ENCODE measurements around the gene NR2F6.
"Not testable (repeated sequence)": the region's sequence is repeated elsewhere in the genome, so short reads cannot be mapped to it uniquely, and the experiment has no call there.

The NR2F6 gene

DNA sequence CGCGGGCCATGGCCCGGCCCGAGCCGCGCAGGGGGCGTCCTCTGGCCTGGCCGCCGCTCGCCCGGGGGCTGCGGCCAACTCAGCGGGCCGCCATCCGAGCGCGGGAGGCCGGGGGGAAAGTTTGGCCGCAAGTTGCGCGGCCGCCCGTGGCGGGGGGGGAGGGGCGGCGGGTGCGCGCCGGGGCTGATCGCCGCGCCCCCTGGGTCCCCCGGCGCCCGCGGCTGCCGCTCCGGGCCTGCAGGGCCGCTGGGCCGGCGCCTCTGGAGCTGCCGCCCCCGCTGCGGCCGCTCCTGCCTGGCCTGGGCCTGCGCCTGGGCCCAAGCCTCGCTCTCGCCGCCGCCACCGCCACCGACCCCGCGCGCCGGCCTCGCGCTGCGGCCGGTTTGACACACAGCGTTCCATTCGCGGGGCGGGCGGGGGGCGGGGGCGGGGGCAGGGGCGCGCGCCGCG, at the start of gene NR2F6:
NR2F6 (minus strand) TSS at position 385 of the 450 bp plus-strand sequence. CDS start 699 bp downstream, outside the sequence.
- DNase-seq (ENCODE audit: low spot score) = no peak

DNA sequence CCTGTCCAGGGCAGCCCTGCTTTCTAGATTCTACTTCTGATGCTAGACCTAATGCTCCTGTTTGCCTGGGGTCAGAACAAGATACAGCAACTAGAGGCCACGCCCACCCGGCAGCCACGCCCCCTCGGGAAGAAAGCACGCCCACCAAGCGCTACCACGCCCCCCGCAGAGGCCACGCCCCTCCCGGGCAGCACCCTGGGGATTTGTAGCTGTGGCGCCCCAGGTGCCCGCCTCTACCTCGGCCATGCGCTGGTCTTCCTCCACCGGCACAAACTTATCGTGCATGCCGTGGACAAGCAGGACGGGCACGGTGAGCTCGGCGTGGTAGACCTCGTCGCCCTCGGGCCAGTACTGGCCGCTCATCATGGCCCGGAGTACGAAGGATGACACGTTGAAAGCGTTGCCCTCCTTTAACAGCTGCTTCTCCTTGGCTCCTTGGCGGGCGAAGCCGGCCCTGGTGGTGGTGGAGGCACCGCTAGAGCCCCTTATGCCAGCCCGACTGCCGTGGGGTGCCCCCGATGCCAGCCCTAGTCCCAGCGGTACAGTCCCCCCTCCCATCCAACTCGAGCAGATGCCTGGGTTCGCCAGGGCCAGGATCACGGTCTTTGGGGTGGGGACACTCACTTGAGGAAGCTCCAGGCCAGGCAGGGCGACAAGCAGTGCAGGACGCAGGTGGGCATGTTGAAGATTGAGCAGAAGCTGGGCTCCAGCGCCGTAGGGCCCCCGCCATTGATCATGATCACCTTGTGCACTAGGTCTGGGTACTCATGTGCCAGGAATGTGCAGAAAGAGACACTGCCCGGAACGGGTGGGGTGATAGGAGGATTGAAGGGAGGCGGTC, 48.6 kb upstream of the NR2F6 start:
- peak; percentile 80 for DNase-seq (ENCODE audit: low spot score)

DNA sequence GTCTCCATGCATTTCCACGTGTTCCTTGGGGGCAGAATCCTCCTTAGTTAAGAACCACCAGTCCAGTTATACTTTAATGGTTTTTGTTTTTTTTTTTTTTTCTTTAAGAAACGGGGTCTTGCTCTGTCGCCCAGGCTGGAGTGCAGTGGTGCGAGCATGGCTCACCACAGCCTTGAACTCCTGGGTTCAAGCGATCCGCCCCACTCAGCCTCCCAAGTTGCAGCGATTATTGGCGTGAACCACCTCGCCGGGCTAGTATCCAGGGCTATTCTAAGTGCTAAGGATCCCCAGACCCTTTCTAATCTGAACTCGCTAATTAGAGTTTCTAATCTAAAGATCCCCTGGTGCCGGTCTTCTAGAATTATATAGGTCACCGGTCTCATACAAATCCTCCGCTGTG, 47.9 kb upstream of the NR2F6 start:
- DNase-seq (ENCODE audit: low spot score) = no peak

DNA sequence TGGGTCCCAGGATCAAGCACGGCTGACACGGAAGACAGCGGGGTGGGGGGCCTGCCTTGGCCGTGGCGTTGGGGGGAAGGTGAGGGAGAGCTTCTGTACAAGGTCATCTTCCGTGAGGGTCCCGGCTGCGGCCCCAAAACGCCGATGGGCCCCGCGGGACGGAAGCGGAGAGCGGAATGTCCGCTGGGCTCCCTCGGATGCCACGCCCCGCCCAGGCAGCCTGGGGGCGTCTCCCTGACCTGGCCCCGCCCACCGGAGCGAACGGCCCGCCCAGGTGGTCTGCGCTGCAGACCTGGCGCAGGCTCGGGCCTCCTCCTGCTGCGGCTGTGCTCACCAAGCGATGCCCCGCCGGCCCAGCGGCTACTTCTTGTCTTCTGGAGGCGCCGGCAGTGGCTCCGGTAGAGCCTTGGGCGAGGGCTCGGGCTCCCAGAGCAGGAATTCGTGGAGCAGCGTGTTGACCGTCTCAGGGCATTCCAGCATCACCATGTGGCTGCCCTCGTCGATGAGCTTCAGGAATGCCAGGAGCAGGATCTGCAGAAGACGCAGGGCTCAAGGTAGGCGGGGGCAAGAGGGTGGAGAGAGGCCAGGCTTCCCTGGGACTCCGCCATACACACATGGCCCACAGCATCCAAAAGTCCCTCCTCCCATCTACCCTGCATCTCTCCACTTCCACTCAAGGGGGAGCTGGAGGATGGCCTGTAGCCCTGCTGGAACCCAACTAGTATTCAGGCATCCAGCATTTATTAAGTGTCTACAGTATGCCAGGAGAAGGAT, 46.8 kb upstream of the NR2F6 start:
- peak; percentile 95 for DNase-seq (ENCODE audit: low spot score)

DNA sequence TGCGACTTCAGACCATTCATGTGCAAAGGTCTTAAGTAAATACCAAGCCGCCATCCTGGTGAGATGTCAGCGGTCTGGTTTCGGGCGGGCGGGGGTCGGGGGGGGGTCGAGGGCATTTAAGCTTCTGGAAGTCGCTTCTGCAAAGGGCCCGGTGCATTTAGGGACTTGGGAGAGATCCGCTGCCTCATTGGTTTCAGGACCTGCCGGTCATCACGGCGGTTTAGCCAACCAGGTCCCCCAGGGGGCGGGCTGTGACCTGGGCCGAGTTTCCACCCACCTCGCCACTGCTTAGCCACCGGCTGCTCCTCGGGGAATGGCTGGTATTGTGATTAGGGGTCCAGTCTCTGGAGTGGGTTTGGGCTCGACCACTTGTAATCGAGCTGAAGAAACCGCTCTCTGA, 43.8 kb upstream of the NR2F6 start:
- DNase-seq (ENCODE audit: low spot score) = peak; percentile 78

DNA sequence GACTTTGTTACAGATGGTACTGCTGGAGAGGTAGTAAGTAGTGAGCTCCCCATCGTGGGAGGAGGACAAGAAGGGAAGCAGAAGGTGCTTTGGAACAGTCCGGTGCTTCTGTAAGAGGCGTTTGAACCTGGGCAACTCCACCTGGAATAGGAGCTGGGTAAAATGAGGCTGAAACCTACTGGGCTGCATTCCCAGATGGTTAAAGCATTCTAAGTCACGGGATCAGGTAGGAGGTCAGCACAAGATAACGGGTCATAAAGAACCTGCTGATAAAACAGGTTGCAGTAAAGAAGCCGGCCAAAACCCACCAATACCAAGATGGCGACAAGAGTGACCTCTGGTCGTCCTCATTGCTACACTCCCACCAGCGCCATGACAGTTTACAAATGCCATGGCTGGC, 41.0 kb upstream of the NR2F6 start:
- no peak for DNase-seq (ENCODE audit: low spot score)

DNA sequence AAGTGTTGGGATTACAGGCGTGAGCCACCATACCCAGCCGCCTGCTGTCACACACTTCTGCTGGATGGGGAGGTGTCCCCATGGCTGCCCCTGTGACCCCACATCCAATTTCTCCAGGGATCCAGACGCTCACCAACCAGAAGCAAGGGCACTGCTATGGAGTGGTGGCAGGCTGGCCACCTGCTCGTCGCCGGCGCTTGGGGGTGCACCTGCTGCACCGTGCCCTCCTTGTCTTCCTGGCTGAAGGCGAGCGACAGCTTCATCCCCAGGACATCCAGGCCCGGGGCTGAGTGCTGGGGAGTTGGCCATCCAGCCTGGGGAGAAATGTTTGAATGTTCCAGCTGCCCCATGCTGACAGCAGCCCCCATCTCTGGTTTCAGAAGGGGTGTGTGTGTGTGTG, 40.5 kb upstream of the NR2F6 start:
- no peak for DNase-seq (ENCODE audit: low spot score)

DNA sequence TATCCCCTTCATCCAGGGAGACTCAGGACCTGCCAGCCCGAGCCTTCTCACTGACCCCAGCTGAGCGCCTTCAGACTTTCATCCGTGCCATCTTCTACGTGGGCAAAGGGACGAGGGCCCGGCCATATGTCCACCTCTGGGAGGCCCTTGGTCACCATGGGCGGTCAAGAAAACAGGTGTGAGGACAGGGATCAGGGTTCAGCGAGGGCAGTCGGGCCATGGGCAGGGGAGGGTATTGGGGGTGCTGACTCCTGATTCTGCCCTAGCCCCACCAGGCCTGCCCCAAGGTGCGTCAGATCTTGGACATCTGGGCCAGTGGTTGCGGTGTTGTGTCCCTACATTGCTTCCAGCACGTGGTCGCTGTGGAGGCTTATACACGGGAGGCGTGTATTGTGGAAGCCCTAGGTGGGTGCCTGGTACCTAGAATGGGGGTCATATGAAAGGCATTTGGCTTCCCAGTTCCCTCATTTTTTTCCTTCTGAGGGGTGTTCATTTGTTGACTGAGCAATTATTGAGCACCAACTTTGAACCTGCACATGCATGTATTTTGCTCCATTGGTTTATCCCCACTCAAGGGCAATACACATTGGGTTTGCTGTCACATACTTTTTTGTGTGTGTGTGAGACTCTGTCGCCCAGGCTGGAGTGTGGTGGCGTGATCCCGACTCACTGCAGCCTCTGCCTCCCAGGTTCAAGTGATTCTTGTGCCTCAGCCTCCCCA, 39.9 kb upstream of the NR2F6 start:
- no peak for DNase-seq (ENCODE audit: low spot score)

DNA sequence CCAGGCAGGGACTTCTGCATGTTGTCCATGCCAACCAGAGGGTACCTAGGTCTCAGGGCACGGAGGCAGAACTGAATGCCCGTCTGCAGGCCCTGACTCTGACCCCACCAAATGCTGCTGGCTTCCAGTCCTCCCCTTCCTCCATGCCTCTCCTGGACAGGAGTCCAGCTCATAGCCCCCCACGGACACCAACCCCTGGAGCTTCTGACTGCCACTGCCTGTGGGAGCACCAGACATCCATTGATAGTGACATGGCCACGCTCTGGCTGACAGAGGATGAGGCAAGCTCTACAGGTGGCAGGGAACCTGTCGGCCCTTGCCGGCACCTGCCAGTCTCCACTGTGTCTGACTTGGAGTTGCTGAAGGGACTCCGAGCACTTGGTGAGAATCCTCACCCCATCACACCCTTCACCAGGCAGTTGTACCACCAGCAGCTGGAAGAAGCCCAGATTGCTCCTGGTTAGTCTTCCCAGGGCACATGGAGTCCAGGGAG, 37.8 kb upstream of the NR2F6 start:
- DNase-seq (ENCODE audit: low spot score) = no peak

DNA sequence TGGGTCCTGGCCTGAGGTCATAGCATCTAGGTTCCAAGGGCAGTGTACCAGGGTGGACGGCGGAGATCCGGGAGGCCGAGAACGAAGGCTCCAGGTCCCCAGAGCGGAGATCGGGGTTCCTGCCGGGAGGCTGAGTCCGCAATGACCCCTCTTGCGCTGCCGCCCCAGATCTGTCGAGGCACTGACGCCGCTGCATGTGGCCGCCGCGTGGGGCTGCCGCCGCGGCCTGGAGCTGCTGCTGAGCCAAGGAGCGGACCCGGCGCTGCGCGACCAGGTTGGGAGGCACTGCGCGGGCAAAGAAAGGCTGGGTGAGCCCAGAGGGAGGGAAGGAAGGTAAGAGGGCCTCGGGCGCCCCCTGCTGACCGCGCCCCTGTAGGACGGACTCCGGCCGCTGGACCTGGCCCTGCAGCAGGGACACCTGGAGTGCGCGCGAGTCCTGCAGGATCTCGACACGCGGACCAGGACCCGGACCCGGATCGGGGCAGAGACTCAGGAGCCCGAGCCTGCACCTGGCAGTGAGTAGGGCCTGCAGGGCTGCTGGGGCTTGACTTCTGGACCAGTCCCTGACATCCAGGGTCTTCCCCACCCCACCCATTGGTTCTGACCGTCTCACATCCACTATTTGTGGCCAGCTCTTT, 36.9 kb upstream of the NR2F6 start:
- peak; percentile 93 for DNase-seq (ENCODE audit: low spot score)

DNA sequence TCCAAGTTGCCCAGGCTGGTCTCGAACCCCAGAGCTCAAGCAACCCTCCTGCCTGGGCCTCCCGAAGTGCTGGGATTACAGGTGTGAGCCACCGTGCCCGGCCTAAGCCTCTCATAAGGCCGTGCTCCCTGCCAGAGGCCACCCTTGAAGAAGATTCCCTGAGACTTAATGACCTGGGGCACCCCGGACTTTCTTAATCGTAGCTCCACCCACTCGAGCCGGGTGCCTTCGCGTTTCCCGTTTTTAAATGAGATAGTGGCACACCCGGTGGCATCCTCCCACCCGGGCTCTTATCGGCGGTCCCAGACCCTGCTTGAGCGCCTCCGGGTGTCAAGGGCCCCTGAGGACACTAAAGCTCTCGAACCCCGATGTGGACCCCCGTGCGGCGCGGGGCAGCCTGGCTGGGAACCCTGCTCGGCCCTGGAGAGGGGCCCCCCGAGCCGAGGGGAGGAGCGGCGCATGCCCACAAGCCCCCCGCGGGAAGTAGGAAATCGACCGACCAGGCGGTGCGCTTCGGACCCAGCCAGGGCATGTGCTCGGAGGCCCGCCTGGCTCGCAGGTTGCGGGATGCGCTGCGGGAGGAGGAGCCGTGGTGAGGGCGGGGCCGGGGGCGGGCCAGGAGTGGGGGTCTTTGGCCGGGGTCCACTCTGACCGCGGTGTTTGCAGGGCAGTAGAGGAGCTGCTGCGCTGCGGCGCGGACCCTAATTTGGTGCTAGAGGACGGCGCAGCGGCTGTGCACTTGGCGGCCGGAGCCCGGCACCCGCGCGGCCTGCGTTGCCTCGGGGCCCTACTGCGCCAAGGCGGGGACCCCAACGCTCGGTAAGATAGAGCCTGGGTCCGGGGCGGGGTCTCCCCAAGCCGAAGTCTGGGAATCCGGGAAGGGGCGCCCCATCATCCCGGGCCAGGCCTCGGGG, 35.9 kb upstream of the NR2F6 start, which contains the start of gene ANKLE1:
ANKLE1 (plus strand) TSS at position 511 of the 914 bp plus-strand sequence; CDS start at position 531, 20 bp downstream.
- DNase-seq (ENCODE audit: low spot score) = peak; percentile 90

DNA sequence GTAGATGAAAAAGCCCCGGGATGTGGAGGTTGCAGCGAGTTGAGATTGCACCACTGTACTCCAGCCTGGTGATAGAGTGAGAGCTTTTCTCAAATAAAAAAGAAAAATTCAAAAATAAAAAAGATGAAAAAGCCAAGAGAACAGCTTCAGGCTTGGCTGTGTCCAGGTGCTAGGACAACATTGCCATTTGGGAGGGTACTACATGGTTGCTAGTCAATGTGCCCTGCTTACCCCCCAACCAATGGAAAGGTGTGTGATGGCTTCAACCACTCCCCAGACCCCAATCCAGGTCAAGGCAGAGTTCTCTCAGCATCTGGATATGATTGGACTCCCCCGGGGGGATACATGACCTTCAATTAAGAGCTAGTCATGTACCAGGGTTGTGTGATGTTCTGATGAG, 33.7 kb upstream of the NR2F6 start:
- no peak for DNase-seq (ENCODE audit: low spot score)

DNA sequence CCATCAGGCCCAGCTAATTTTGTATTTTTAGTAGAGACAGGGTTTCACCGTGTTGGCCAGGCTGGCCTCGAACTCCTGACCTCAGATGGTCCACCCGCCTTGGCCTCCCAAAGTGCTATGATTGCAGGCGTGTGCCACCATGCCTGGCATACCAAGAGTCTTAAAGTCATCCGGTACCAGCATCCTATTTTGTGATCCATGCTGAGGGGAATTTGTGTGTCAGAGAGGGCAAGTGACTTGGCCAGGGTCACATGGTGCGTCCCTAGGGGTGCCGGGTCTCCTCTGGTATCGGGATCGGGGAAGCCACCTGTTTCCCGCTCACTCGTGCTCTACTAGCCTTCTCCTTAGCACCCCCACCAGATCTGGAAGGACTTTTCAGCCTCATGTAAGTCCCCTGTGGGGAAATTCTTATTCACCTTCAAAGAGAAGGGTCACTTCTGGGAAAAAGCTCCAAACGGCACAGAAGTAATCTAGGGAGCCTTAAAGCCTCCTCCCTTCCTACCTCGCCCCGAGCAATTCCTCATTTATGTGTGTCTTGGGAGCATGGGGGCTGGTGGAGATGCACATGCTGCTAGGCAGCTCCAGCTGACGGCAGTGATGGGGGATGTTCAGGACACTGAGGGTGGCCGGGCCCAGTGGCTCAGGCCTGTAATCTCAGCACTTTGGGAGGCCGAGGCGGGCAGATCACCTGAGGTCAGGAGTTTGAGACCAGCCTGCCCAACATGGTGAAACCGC, 29.9 kb upstream of the NR2F6 start:
- no peak for DNase-seq (ENCODE audit: low spot score)

DNA sequence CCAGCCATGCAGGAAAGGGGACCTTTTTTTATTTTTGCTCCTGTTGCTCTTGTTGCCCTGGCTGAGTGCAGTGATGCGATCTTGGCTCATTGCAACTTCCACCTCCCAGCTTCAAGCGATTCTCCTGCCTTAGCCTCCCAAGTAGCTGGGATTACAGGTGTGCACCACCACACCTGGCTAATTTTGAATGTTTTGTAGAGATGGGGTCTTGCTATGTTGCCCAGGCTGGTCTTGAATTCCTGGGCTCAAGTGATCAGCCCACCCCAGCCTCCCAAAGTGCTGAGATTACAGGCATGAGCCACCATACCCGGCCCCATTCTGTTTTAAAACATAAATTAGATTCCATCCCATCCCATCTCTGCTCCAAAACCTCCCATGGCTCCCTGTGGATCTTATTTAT, 29.2 kb upstream of the NR2F6 start:
- not testable (repeated sequence) for DNase-seq (ENCODE audit: low spot score)

DNA sequence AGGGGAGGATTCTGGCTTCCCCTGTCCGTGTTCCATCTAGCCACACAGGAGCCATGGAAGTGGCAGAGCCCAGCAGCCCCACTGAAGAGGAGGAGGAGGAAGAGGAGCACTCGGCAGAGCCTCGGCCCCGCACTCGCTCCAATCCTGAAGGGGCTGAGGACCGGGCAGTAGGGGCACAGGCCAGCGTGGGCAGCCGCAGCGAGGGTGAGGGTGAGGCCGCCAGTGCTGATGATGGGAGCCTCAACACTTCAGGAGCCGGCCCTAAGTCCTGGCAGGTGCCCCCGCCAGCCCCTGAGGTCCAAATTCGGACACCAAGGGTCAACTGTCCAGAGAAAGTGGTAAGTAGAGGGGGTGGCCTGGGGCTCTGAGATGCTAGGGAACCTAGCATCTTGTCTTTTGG, 23.0 kb upstream of the NR2F6 start:
- no peak for DNase-seq (ENCODE audit: low spot score)

DNA sequence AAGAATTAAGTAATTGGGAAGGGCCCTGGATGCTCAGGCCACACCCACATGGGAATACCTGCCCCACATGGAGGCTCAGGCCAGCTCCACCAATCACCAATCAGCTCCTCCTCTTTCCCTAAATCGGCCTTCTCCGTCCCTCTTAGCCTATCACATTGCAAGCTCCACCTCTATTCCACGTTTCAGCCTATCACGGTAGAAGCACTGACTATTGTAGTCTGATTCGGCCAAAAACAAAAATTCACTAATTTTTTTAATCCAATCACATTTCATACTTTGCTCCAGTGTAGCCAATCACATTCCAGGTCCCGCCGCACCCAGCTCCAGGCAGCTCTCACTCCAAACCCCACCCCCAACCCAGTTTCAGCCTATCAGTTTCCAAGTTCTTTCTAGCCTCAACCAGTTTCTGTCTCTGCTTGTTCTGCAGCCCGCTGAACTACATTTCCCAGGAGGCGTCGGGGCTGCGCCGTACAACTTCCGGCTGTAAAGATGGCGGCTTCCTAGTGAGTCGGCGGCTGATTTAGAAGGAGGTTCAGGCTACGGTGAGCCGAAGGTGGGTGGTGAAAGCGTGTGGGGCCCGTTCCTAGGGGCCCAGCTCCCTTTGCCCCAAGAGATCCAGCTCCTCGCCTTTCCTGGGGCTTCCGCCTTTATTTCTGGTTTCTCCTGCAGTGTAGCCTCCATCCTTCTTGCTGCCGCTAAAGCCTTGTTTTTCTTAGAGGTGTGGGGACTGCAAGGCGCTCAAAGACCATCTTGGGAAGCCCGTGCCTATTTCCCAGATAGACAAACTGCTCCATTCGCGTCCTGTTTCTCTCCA, 21.5 kb upstream of the NR2F6 start, which contains the start of gene BABAM1:
BABAM1 (plus strand) TSS at position 469 of the 814 bp plus-strand sequence. CDS start 1,364 bp downstream, outside the sequence.
- DNase-seq (ENCODE audit: low spot score) = peak; percentile 100

DNA sequence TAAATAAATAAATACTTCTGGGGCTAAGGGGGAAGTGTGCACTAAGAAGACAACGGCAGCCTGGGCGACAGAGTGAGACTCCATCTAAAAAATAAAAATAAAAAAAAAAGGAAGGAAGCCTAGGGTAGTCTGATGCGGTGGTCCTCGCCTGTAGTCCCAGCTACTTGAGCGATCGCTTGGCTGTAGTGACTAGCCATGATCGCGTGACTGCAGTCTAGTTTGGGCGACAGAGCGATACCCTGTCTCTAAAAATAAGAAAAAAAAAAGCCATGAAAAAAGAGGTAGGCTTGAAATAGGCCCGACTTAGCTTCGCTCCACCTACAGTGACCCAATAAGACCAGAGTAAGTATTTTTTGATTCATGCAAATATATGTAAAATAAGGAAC, 20.9 kb upstream of the NR2F6 start:
- DNase-seq (ENCODE audit: low spot score) = no peak

DNA sequence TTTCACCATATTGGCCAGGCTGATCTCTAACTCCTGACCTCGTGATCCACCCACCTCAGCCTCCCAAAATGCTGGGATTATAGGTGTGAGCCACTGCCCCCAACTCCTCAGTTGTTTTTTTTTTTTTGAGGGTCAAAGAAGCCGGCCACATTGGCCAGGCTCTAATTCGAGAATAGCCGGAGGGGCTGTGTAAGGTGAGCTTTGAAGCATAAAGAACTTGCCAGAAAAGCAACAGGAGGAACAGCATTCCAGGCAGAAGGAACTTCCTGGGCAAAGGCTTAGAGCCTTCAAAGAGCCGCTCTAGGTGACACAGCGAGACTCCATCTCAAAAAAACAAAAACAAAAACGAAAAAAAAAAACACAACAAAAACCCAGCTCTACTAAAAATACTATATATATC, 20.3 kb upstream of the NR2F6 start:
- no peak for DNase-seq (ENCODE audit: low spot score)

DNA sequence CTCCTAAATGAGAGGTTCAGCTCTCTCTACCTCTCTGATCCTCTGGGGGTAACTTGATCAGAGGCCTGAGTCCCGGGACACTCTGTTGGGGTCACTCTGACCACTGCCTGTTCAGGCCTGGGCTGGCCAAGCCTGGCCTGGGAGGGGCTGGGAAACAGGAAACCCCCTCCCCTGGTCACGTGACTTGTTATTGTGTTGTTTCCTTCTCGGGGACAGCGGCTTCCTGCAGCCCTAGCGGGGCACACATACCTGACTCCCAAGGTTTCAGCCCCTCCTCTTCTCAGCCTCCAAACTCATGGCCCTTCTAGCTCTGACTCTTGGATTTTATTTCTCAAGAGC, 18.9 kb upstream of the NR2F6 start, which contains the start of gene USHBP1:
USHBP1 (minus strand) TSS at position 105 of the 339 bp plus-strand sequence. CDS start 446 bp downstream, outside the sequence.
- no peak for DNase-seq (ENCODE audit: low spot score)
